WTC11 (cell line): ENCODE data around the gene LUC7L. TPM values are rescaled to one million over a fixed set of nuclear protein-coding genes. Genes with fewer than 3 reads are reported as not detected.

ENCODE experiments used
- ATAC-seq: fragments of 200-7000 bp; cut with Tn5 transposase; 2 replicates; pipeline ENCODE4 v1.10.0; 2021; ENCODE audit warnings: mild to moderate bottlenecking, moderate library complexity
- CTCF ChIA-PET: fragments of 300-600 bp; sonication (Branson Sonifier 250); formaldehyde crosslinking; loops from one replicate; lab custom pipeline; 2021; ENCODE audit warnings: antibody characterized with exemption; lab: Charles Lee
- POLR2A ChIA-PET: fragments of 350-600 bp; sonication (Branson Sonifier 250); formaldehyde crosslinking; loops from one replicate; lab custom pipeline; 2021; ENCODE audit warnings: antibody characterized with exemption; lab: Charles Lee
- DNase-seq: peaks from one replicate; pipeline ENCODE4 v3.0.0; 2021; ENCODE audit warnings: low spot score
- H3K27ac Mint-ChIP-seq: 2 replicates; pipeline ENCODE4 v1.8.0; 2021; ENCODE audit warnings: mixed read lengths
- H3K27me3 Mint-ChIP-seq: 2 replicates; pipeline ENCODE4 v1.8.0; 2021; ENCODE audit warnings: low read depth, mild to moderate bottlenecking, moderate library complexity, mixed read lengths
- H3K36me3 Mint-ChIP-seq: 2 replicates; pipeline ENCODE4 v1.8.0; 2021; ENCODE audit warnings: mixed read lengths
- H3K4me1 Mint-ChIP-seq: 2 replicates; pipeline ENCODE4 v1.8.0; 2022; ENCODE audit warnings: mixed read lengths
- H3K4me3 Mint-ChIP-seq: 2 replicates; pipeline ENCODE4 v1.8.0; 2021; ENCODE audit warnings: mild to moderate bottlenecking, moderate library complexity, mixed read lengths
- H3K9me3 Mint-ChIP-seq: 2 replicates; pipeline ENCODE4 v1.8.0; 2021; ENCODE audit warnings: mixed read lengths
- AFF4 ChIP-seq: sonication (generic); formaldehyde crosslinking; IDR thresholded peaks from 2 replicates; pipeline ENCODE4 v1.8.1; 2023; ENCODE audit warnings: mild to moderate bottlenecking, missing genetic modification reagents, borderline replicate concordance
- ATF1 ChIP-seq: sonication (generic); formaldehyde crosslinking; IDR thresholded peaks from 2 replicates; pipeline ENCODE4 v1.8.1; 2023; ENCODE audit warnings: mild to moderate bottlenecking, moderate library complexity, missing genetic modification reagents
- CDX4 ChIP-seq: fragments of 250-450 bp; sonication (Bioruptor Pico); IDR thresholded peaks from 2 replicates; pipeline ENCODE4 v1.9.0; 2021; ENCODE audit warnings: moderate library complexity, mild to moderate bottlenecking, inconsistent platforms, borderline replicate concordance
- CREM ChIP-seq: sonication (generic); formaldehyde crosslinking; IDR thresholded peaks from 2 replicates; pipeline ENCODE4 v1.8.1; 2022; ENCODE audit warnings: mild to moderate bottlenecking, missing genetic modification reagents, moderate library complexity
- IRF2 ChIP-seq: sonication (generic); formaldehyde crosslinking; IDR thresholded peaks from 2 replicates; pipeline ENCODE4 v1.8.0; 2022; ENCODE audit warnings: low read depth, missing genetic modification reagents, borderline replicate concordance
- NFYB ChIP-seq: sonication (generic); formaldehyde crosslinking; conservative IDR thresholded peaks from 2 replicates; pipeline ENCODE4 v1.8.0; 2022; ENCODE audit warnings: low read depth, missing genetic modification reagents
- NR3C1 ChIP-seq: sonication (generic); formaldehyde crosslinking; conservative IDR thresholded peaks from 2 replicates; pipeline ENCODE4 v1.8.1; 2023; ENCODE audit warnings: low read depth, mild to moderate bottlenecking, missing genetic modification reagents
- STAT6 ChIP-seq: sonication (generic); formaldehyde crosslinking; conservative IDR thresholded peaks from 2 replicates; pipeline ENCODE4 v1.8.1; 2023; ENCODE audit warnings: mild to moderate bottlenecking, low read depth, missing genetic modification reagents, moderate library complexity
- TEAD1 ChIP-seq: sonication (generic); formaldehyde crosslinking; IDR thresholded peaks from 2 replicates; pipeline ENCODE4 v1.8.0; 2022; ENCODE audit warnings: mild to moderate bottlenecking, missing genetic modification reagents
- ZBTB21 ChIP-seq: sonication (generic); formaldehyde crosslinking; IDR thresholded peaks from 2 replicates; pipeline ENCODE4 v1.8.1; 2023; ENCODE audit warnings: mild to moderate bottlenecking, missing genetic modification reagents, borderline replicate concordance
- ZBTB43 ChIP-seq: sonication (generic); formaldehyde crosslinking; IDR thresholded peaks from 2 replicates; pipeline ENCODE4 v1.8.1; 2023; ENCODE audit warnings: mild to moderate bottlenecking, missing genetic modification reagents
- ZMAT4 ChIP-seq: fragments of 250-450 bp; sonication (Bioruptor Pico); IDR thresholded peaks from 2 replicates; pipeline ENCODE4 v1.9.0; 2021; ENCODE audit warnings: mild to moderate bottlenecking
- ZNF232 ChIP-seq: sonication (generic); formaldehyde crosslinking; IDR thresholded peaks from 2 replicates; pipeline ENCODE4 v1.8.0; 2022; ENCODE audit warnings: mild to moderate bottlenecking, missing genetic modification reagents
- ZNF532 ChIP-seq: fragments of 250-450 bp; sonication (Bioruptor Pico); IDR thresholded peaks from 2 replicates; pipeline ENCODE4 v1.9.0; 2021; ENCODE audit warnings: mild to moderate bottlenecking, borderline replicate concordance
- total RNA-seq: library from RNA; stranded (reverse); gene quantifications from 3 replicates; pipeline ENCODE4 v1.2.3, GENCODE V29; 2021

LUC7L gene
- total RNA-seq, 1 experiment from 2014 or later, result 111 TPM

- H3K4me3 Mint-ChIP-seq, result no peak overlapping the region
- ATAC-seq (no peak), DNase-seq (no peak)
- H3K9me3 Mint-ChIP-seq, result no peaks in the 10 kb centered on the region
- CTCF ChIA-PET, result interaction anchor here (0.8 to 1.6 kb wide), 2 partner anchors 31 to 42 kb away, joined by 5 to 8 read pairs; no protein-coding TSS in a partner anchor
- no peak for TF ChIP-seq NR3C1 (CRISPR knock-in tag)
- no peak for TF ChIP-seq STAT6 (CRISPR knock-in tag)
- TF ChIP-seq TEAD1 (CRISPR knock-in tag), result no peak
- TF ChIP-seq ZNF532 (CRISPR knock-in tag), result no peak
- TF ChIP-seq ZBTB43, result no peak
- TF ChIP-seq IRF2, result no peak
- TF ChIP-seq ZMAT4 (CRISPR knock-in tag), result no peak
- TF ChIP-seq CREM (CRISPR knock-in tag), result no peak
- TF ChIP-seq CDX4 (CRISPR knock-in tag), result no peak
- no peak for TF ChIP-seq AFF4 (CRISPR knock-in tag)
- TF ChIP-seq ZNF232, result no peak
- no peak for TF ChIP-seq NFYB (CRISPR knock-in tag)
- TF ChIP-seq ZBTB21 (CRISPR knock-in tag), result no peak
- TF ChIP-seq ATF1 (CRISPR knock-in tag), result no peak
- H3K27ac Mint-ChIP-seq, result no peak overlapping the region
- no peaks in the 10 kb centered on the region for H3K4me1 Mint-ChIP-seq
- H3K36me3 Mint-ChIP-seq, result no peaks in the 10 kb centered on the region
- peaks cover 65% of the 10 kb centered on the region for H3K27me3 Mint-ChIP-seq
- POLR2A ChIA-PET, result no interaction called here
Measured at GRCh38 chr16:149024-149660, 80.1 kb downstream of the LUC7L start.
